Progenitor cell of endocrine pancreas (in vitro differentiated cells): ENCODE data around the gene C22orf39. TPM values are rescaled to one million over a fixed set of nuclear protein-coding genes. Genes with fewer than 3 reads are reported as not detected.

Experiments
- DNase-seq: peaks from one replicate; pipeline ENCODE4 v3.0.0; 2021; ENCODE audit warnings: low spot score; ENCODE audit not compliant: unreplicated experiment
- H3K27ac Mint-ChIP-seq: 2 replicates; pipeline ENCODE4 v1.8.0; 2021; ENCODE audit warnings: mild to moderate bottlenecking, moderate library complexity, mixed read lengths
- H3K27me3 Mint-ChIP-seq: 2 replicates; pipeline ENCODE4 v1.8.0; 2021; ENCODE audit warnings: mixed read lengths
- H3K36me3 Mint-ChIP-seq: 2 replicates; pipeline ENCODE4 v1.8.0; 2022; ENCODE audit warnings: mixed read lengths; ENCODE audit not compliant: insufficient read depth
- H3K4me1 Mint-ChIP-seq: 2 replicates; pipeline ENCODE4 v1.8.0; 2021; ENCODE audit warnings: low read depth, mixed read lengths
- H3K4me3 Mint-ChIP-seq: 2 replicates; pipeline ENCODE4 v1.8.0; 2021; ENCODE audit warnings: low read depth, mild to moderate bottlenecking, moderate library complexity, mixed read lengths
- H3K9me3 Mint-ChIP-seq: 2 replicates; pipeline ENCODE4 v1.8.0; 2021; ENCODE audit warnings: low read depth, mixed read lengths
- total RNA-seq: library from RNA; stranded (reverse); gene quantifications from 2 replicates; pipeline ENCODE4 v1.2.1, GENCODE V29; 2021
- TF ChIP-seq, protein P1 (sequence below): fragments of 200-600 bp; sonication (generic); IDR thresholded peaks from one replicate; pipeline ENCODE4 v1.5.0; 2021; ENCODE audit warnings: antibody characterized with exemption, mild to moderate bottlenecking; ENCODE audit not compliant: unreplicated experiment

C22orf39 gene
- total RNA-seq, 1 donor from 2014 or later: 28.8 TPM

DNA sequence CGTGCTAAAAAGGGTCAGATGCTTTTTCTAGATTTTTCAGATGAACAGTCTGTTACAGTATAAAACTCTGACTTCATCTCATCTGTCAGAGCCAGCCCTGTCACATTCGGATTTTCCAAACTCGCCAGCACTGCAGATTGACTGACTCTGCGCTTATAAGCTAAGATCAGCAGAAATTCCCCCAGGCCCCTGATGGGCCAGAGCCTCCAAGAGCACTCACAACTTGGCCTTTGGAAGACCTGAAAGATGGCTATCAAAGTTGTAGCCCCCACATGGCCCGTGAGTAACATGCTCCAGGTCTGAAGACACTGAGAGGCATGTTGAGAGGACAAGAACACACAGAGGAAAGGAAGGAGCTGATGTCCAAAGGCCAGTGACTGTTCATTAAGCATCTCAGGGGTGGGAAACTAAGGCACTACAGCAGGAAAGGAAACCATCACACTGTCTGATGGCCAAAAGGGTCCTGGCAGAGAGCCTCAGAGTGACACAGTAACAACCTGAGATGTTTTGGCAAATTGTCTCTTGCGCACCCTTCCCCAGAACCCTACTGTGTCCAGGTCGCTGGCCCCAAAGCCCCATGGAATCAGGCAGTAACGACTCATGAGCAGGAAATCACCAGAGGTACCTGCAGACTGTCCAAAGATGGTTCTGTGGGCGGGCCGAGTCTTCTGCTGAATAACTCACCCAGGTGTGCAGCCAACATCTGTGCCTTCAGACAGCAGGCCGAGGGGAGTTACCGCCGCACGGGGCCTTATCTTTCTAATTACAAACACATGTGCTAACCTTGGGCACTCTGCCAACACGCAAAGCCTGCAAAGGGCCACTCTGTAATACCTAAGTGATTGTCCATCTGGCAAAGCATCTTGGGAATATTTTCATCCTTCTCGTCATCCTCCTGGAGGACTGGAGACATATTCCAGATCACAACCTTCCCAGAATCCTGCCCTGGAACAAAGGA, 39.6 kb downstream of the C22orf39 start:
- H3K27me3 Mint-ChIP-seq: no peaks in the 10 kb centered on the region
- TF ChIP-seq, protein P1, sequence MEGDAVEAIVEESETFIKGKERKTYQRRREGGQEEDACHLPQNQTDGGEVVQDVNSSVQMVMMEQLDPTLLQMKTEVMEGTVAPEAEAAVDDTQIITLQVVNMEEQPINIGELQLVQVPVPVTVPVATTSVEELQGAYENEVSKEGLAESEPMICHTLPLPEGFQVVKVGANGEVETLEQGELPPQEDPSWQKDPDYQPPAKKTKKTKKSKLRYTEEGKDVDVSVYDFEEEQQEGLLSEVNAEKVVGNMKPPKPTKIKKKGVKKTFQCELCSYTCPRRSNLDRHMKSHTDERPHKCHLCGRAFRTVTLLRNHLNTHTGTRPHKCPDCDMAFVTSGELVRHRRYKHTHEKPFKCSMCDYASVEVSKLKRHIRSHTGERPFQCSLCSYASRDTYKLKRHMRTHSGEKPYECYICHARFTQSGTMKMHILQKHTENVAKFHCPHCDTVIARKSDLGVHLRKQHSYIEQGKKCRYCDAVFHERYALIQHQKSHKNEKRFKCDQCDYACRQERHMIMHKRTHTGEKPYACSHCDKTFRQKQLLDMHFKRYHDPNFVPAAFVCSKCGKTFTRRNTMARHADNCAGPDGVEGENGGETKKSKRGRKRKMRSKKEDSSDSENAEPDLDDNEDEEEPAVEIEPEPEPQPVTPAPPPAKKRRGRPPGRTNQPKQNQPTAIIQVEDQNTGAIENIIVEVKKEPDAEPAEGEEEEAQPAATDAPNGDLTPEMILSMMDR: no peak
- no peaks in the 10 kb centered on the region for H3K9me3 Mint-ChIP-seq
- DNase-seq: no peak
- no peak overlapping the region for H3K27ac Mint-ChIP-seq
- peaks cover 9% of the 10 kb centered on the region for H3K36me3 Mint-ChIP-seq
- H3K4me3 Mint-ChIP-seq: no peak overlapping the region
- no peaks in the 10 kb centered on the region for H3K4me1 Mint-ChIP-seq

DNA sequence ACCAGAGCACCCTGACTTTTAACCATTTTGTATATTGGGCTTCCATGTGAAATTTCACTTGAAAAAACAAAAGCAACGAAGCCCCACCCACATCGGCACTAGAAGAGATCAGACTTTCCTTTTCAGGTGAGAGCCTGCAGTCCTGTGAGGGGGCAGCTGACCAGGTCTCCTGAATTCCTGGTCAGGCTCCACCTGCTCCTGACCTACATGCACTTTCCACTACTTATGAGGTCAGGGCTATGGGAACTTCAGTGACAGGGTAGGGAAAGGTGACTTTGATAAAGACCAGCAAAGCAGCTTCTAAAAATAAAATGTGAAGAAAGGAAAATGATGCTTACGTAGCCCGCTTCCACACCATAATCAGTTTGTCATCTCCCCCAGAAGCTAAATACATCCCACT, 40.7 kb downstream of the C22orf39 start:
- Mint-ChIP-seq H3K36me3 (peaks cover 9% of the 10 kb centered on the region), H3K9me3 (no peaks in the 10 kb centered on the region)

DNA sequence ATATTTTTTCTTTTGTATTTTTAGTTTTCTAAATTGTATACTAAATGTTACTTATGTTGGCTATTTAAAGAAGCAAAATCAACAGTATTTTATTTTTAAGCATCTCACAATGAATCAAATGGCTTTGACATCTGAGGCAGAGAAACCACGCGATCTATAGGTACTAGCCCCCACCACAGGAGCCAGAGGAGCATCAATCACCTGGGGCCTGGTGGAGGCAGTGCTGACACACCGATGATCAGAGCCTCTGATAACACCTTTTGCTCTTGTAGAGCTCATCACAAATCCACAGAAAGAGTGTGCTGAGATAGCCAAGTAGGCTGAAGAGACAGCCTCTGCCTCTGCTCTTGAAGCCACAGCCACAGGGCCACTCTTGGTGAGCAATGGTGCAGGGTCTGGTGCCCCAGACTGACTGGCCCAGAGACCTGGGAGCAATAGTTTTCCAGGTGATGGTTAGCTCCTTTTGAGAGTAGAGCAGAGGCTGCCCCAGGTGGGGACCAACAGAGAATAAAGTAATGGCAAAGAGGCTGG, 41.2 kb downstream of the C22orf39 start:
- TF ChIP-seq, protein P1: no peak
- Mint-ChIP-seq H3K27me3 (no peaks in the 10 kb centered on the region), H3K9me3 (no peaks in the 10 kb centered on the region), H3K4me1 (no peaks in the 10 kb centered on the region), H3K27ac (no peak overlapping the region), H3K4me3 (no peak overlapping the region), H3K36me3 (peaks cover 9% of the 10 kb centered on the region)
- DNase-seq: no peak

More for the DNA sequence above, 40.7 kb downstream of the C22orf39 start:
- no peak overlapping the region for H3K27ac Mint-ChIP-seq
- DNase-seq: no peak
- H3K4me3 Mint-ChIP-seq: no peak overlapping the region
- TF ChIP-seq, protein P1: no peak
- H3K4me1 Mint-ChIP-seq: no peaks in the 10 kb centered on the region
- H3K27me3 Mint-ChIP-seq: no peaks in the 10 kb centered on the region

DNA sequence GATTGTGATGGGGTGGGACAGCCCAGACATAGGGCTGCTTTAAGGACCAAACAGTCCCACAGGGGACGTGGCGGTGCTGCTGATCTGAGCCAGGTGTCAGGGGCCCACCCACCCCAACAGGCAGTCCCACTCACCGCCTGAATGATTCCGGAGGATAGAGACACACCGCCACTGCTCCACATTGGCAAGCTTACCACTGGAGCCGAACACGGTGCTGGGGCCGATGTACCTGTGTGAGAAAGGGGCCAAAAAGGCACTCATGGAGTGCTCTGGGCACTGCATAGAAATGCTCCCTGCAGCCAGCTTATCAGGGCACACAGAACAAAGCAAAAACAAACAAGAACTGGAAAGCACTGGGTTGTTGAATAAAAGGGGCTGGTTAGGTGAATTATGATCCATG, 41.9 kb downstream of the C22orf39 start:
- H3K4me1 Mint-ChIP-seq: no peaks in the 10 kb centered on the region
- H3K27ac Mint-ChIP-seq: no peak overlapping the region
- H3K27me3 Mint-ChIP-seq: no peaks in the 10 kb centered on the region
- TF ChIP-seq, protein P1: no peak
- no peak for DNase-seq
- peaks cover 11% of the 10 kb centered on the region for H3K36me3 Mint-ChIP-seq
- H3K4me3 Mint-ChIP-seq: no peak overlapping the region
- H3K9me3 Mint-ChIP-seq: no peaks in the 10 kb centered on the region

DNA sequence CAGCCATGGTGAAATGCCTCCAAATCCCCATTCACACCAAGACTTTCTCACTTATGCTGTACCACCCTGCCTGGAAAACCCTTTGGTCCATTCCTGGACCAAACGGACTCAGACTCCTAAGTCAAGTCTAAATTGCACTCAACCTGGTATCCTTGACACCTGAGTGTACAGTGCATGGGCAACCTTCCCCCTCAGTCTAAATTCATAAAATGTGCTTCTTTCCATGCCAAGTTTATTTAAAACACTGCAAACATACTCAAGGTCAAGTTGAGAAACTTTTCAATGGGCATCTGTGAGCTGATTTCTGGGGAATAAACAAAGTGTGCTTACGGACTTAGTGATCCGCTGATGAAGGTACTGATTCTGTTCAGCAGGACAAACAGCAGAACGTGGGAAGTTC, 42.4 kb downstream of the C22orf39 start:
- no peak overlapping the region for H3K4me3 Mint-ChIP-seq
- H3K27me3 Mint-ChIP-seq: no peaks in the 10 kb centered on the region
- peak overlapping the region; percentile 42 for H3K27ac Mint-ChIP-seq
- no peaks in the 10 kb centered on the region for H3K9me3 Mint-ChIP-seq
- H3K36me3 Mint-ChIP-seq: peaks cover 11% of the 10 kb centered on the region
- TF ChIP-seq, protein P1: no peak
- DNase-seq: no peak
- H3K4me1 Mint-ChIP-seq: no peaks in the 10 kb centered on the region
